ENCODE measurements around the gene CANT1.

GRCh38 chr17:78973196-78973595 lies 36.4 kb downstream of the CANT1 start:
- TF ChIP-seq CTCF (IDR thresholded peaks at IDR 0.05), result no peak
- TF ChIP-seq POLR2A (IDR thresholded peaks at IDR 0.05), result no peak

Measured in ovary (tissue), 3 donors.